Smooth muscle cell (in vitro differentiated cells): ENCODE results near the gene ACADVL. TPM values are rescaled to one million over a fixed set of nuclear protein-coding genes. Genes with fewer than 3 reads are reported as not detected.

ENCODE experiments used
- DNase-seq: peaks from one replicate; lab custom pipeline; 2025; ENCODE audit not compliant: unreplicated experiment; lab: John Stamatoyannopoulos, UW
- H2AFZ ChIP-seq: fragments of 200-600 bp; sonication (generic); 2 replicates; pipeline ENCODE4 v1.6.0; 2016; ENCODE audit warnings: antibody characterized with exemption, low read depth, mild to moderate bottlenecking
- H3F3A ChIP-seq: fragments of 200-600 bp; sonication (generic); 2 replicates; pipeline ENCODE4 v1.6.0; 2017; ENCODE audit warnings: antibody characterized with exemption, low read depth
- H3K27ac ChIP-seq: fragments of 200-600 bp; sonication (generic); 2 replicates; pipeline ENCODE4 v1.5.1; 2016; ENCODE audit warnings: low read depth, mild to moderate bottlenecking
- H3K27me3 ChIP-seq: fragments of 200-600 bp; sonication (generic); 2 replicates; pipeline ENCODE4 v1.6.1; 2016; ENCODE audit warnings: low read depth, mild to moderate bottlenecking
- H3K36me3 ChIP-seq: fragments of 200-600 bp; sonication (generic); 2 replicates; pipeline ENCODE4 v1.5.1; 2016; ENCODE audit warnings: low read depth
- H3K4me1 ChIP-seq: fragments of 200-600 bp; sonication (generic); 2 replicates; pipeline ENCODE4 v1.5.1; 2016; ENCODE audit warnings: low read depth
- H3K4me2 ChIP-seq: fragments of 200-600 bp; sonication (generic); 2 replicates; pipeline ENCODE4 v1.6.0; 2016; ENCODE audit warnings: mild to moderate bottlenecking
- H3K4me3 ChIP-seq: fragments of 200-600 bp; sonication (generic); 2 replicates; pipeline ENCODE4 v1.5.1; 2016; ENCODE audit warnings: mild to moderate bottlenecking
- H3K79me2 ChIP-seq: fragments of 200-600 bp; sonication (generic); 2 replicates; pipeline ENCODE4 v1.6.0; 2016; ENCODE audit warnings: low read depth, mild to moderate bottlenecking
- H3K9ac ChIP-seq: fragments of 200-600 bp; sonication (generic); 2 replicates; pipeline ENCODE4 v1.6.0; 2016; ENCODE audit warnings: low read depth
- H3K9me3 ChIP-seq: fragments of 200-600 bp; sonication (generic); replicated peaks from 2 replicates; pipeline ENCODE4 v1.5.1; 2016; ENCODE audit warnings: low read depth
- H4K20me1 ChIP-seq: fragments of 200-600 bp; sonication (generic); 2 replicates; pipeline ENCODE4 v1.6.0; 2016; ENCODE audit warnings: low read depth
- CTCF ChIP-seq: fragments of 200-600 bp; sonication (generic); IDR thresholded peaks from 2 replicates; pipeline ENCODE4 v1.5.1; 2017; ENCODE audit warnings: borderline replicate concordance, mild to moderate bottlenecking, antibody characterized with exemption; ENCODE audit not compliant: insufficient read depth, poor library complexity, severe bottlenecking
- WGBS: methylation state at CpG from one replicate; pipeline ENCODE4 v1.1.7; 2016; ENCODE audit warnings: low lambda C conversion rate; 5-methylcytosine and 5-hydroxymethylcytosine counted together
- polyA plus RNA-seq: library from polyadenylated mRNA; unstranded; fragments of >200 nt; fragmentation: Nextera tagmentation; extraction: Ambion mirVana; gene quantifications from 2 replicates; pipeline ENCODE4 v1.2.1, GENCODE V29; 2016
- total RNA-seq: library from RNA; depleted of rRNA; stranded (reverse); fragments of >200 nt; gene quantifications from 2 replicates; pipeline ENCODE4 v1.2.3, GENCODE V29; 2014

The ACADVL gene
- total and polyA plus RNA-seq, 2 experiments from 2014 or later: 185 to 331 TPM

DNA sequence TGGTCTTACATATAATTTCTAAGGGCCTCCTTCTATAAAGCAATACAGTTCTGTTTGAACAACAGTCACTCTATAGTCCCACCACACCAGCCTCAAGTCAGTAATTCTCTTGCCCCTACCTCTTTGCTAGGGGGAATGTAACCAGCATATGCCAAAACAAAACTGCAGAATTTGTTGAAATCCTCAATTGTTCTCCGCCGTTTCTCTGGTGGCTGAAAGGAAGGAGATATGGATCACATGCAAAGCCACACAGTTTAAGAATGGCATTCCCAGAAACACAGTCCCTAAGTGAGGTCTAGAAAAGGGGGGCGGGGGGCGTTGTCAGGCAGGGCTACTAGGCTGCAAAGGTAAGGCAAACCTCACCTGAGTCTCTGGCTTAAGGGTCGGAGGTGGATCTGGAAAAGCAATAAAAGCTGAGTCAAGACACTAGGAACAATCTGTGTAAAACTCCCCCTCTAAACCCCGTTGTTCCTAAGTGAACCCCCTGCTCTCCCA lies 17.6 kb downstream of the ACADVL start:
- no peaks in the 10 kb centered on the region for H3K36me3 ChIP-seq
- no peaks in the 10 kb centered on the region for H3K9me3 ChIP-seq
- WGBS: 45% methylated on average over 6 of the region's 6 CpGs
- TF ChIP-seq CTCF: no peak
- peak overlapping the region; percentile 74 for H3K27ac ChIP-seq
- H2AFZ ChIP-seq: no peak overlapping the region
- no peaks in the 10 kb centered on the region for H3K27me3 ChIP-seq
- H3K4me3 ChIP-seq: peak overlapping the region; percentile 98
- H3K4me1 ChIP-seq: peaks cover 31% of the 10 kb centered on the region
- H3K4me2 ChIP-seq: peak overlapping the region; percentile 91
- H3K9ac ChIP-seq: peak overlapping the region; percentile 86
- H4K20me1 ChIP-seq: peaks cover 31% of the 10 kb centered on the region
- H3F3A ChIP-seq: peaks cover 53% of the 10 kb centered on the region
- peaks cover 79% of the 10 kb centered on the region for H3K79me2 ChIP-seq
- DNase-seq: no peak

DNA sequence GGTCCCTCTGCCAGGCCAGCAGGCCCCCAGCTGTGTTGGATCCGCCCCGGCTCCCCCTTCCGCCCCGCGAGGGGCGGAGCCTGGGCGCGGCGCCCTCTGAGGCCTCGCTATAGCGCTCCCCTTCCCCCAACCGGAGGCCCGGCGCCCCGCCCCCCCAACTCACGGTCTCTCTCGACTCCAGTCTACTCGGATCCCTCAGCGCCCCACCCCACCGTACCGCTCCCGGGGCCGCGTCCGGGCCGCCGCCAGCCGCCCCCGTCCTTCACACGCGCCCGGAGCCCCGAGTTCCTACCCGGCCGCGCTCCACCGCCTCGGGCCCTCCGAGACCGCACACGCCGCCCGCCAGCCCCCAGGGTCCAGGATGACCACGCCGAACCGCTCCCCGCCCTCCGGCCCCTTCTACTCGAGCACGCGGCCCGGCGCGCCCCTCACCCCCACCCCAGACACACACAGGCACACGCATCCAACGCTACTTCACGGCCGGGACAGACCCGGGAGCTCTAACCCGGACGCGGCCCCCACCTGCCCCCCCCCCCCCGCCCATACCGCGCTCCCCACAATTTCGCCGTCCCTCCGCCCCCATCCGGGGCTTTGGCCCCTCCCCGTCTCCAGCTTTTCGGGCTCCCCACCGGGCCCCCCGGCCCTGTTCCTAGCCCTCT lies 18.2 kb downstream of the ACADVL start:
- whole genome bisulfite sequencing: 0% methylated on average over 9 of the region's 73 CpGs
- H3K79me2 ChIP-seq: peaks cover 73% of the 10 kb centered on the region
- no peak overlapping the region for H2AFZ ChIP-seq
- peak; percentile 61 for DNase-seq
- peak overlapping the region; percentile 74 for H3K27ac ChIP-seq
- H3K4me3 ChIP-seq: peak overlapping the region; percentile 98
- peaks cover 53% of the 10 kb centered on the region for H3F3A ChIP-seq
- H3K9ac ChIP-seq: peak overlapping the region; percentile 86
- TF ChIP-seq CTCF: no peak
- no peaks in the 10 kb centered on the region for H3K36me3 ChIP-seq
- peaks cover 26% of the 10 kb centered on the region for H4K20me1 ChIP-seq
- peak overlapping the region; percentile 91 for H3K4me2 ChIP-seq
- no peaks in the 10 kb centered on the region for H3K9me3 ChIP-seq
- no peaks in the 10 kb centered on the region for H3K27me3 ChIP-seq
- peaks cover 31% of the 10 kb centered on the region for H3K4me1 ChIP-seq

- Histone ChIP-seq H3K9ac (peak overlapping the region; percentile 86), H3K79me2 (peaks cover 66% of the 10 kb centered on the region), H3K27ac (peak overlapping the region; percentile 74), H3K4me1 (peaks cover 26% of the 10 kb centered on the region), H3K4me2 (peak overlapping the region; percentile 91), H3K27me3 (no peaks in the 10 kb centered on the region), H3K9me3 (no peaks in the 10 kb centered on the region), H3K36me3 (no peaks in the 10 kb centered on the region), H2AFZ (no peak overlapping the region), H3F3A (peaks cover 52% of the 10 kb centered on the region), H4K20me1 (peaks cover 20% of the 10 kb centered on the region), H3K4me3 (peak overlapping the region; percentile 98)
- DNase-seq: no peak
- TF ChIP-seq CTCF: no peak
- under 1% methylated on average over 32 of the region's 39 CpGs for WGBS
These were observed 18.8 kb downstream of the ACADVL start for GRCh38 chr17:7238420-7239090.
